Sciatic nerve (tissue), 2 donors: ENCODE data around the gene ZBTB47. TPM values are rescaled to one million over a fixed set of nuclear protein-coding genes. Genes with fewer than 3 reads are reported as not detected.

ENCODE experiments used
- ATAC-seq: fragments of 200-7000 bp; cut with Tn5 transposase; one replicate; pipeline ENCODE4 v1.9.1; 2020; ENCODE audit warnings: mild to moderate bottlenecking, moderate library complexity
- DNase-seq: peaks from one replicate; pipeline ENCODE4 v3.0.0-alpha.2; 2020; ENCODE audit warnings: low spot score
- intact Hi-C: fragments of 100-400 bp; cut with DNase I; formaldehyde crosslinking; loops from one replicate; pipeline ENCODE4 v1.14.2; 2022
- total RNA-seq: library from RNA; stranded (reverse); fragmentation: NEBNext Ultra II Directional; extraction: Animal tissue kit (Norgen Biotek cat#: 25700); gene quantifications from one replicate; pipeline ENCODE4 v1.2.1, GENCODE V29; 2021
- donor health status: DM: no; HTN: no; CAD: no.
- donor health status: DM: no; HTN: no; CAD: no.

Gene ZBTB47
- total RNA-seq = 48.9 TPM

- peak; percentile 9 for ATAC-seq
- DNase-seq = peak; percentile 82
- intact Hi-C loops = loop anchor here (5.0 to 10.0 kb wide), 2 partner anchors 59 to 94 kb away; partner anchors contain the start of gene SS18L2
Observed at GRCh38 chr3:42653560-42654330, at the start of gene ZBTB47. TSS of gene ZBTB47 (plus strand) at chr3:42653697. CDS start at chr3:42658356, 4,659 bp downstream.

DNA sequence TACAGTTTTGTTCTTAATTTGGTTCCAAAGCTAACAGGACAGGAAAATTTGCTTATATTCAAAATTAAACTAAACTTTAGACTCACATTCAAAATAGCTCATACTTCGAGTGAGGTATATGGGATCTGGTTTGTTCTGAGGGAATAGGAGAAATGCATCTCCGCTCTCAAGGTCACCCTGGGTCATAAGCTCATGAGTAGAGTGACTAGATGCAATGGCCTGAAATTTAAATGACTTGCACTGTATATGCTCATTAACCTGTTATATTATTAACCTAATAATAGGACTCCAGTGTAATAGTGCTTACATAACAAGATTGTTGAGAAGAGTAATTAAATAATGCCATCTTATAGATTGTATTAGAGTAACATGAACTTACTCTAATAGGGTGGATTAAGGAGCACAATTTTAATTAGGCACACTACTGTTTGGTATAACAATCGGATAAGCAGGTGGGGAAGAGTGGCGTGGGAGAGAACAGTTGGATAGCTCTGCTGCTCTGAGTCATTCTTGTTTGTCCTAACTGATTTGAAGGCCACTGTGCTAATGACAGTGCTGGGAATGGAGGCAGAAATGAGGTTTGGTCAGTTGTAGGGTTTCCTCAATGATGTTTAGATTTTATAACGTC is 47.8 kb upstream of the ZBTB47 start:
- ATAC-seq = no peak
- intact Hi-C loops = loop anchor here (10.0 kb wide), 1 partner anchor 139 kb away; no protein-coding TSS in a partner anchor
- DNase-seq = no peak

GRCh38 chr3:42608581-42608980 is 44.9 kb upstream of the ZBTB47 start:
- intact Hi-C loops = loop anchor here (10.0 kb wide), 1 partner anchor 136 kb away; no protein-coding TSS in a partner anchor
- ATAC-seq = peak; percentile 62
- no peak for DNase-seq

GRCh38 chr3:42610976-42611375 is 42.5 kb upstream of the ZBTB47 start:
- intact Hi-C loops = no loop called here
- ATAC-seq = peak; percentile 34

GRCh38 chr3:42612217-42612616 is 41.3 kb upstream of the ZBTB47 start:
- no peak for ATAC-seq
- intact Hi-C loops = no loop called here
- no peak for DNase-seq

More at GRCh38 chr3:42610976-42611375, 42.5 kb upstream of the ZBTB47 start:
- no peak for DNase-seq

- ATAC-seq (no peak), DNase-seq (no peak)
- intact Hi-C loops = no loop called here
Observed at GRCh38 chr3:42612928-42613327, 40.6 kb upstream of the ZBTB47 start.

- intact Hi-C loops = no loop called here
- ATAC-seq (no peak), DNase-seq (no peak)
Observed at GRCh38 chr3:42613462-42613861, 40.0 kb upstream of the ZBTB47 start.

- DNase-seq = no peak
- intact Hi-C loops = no loop called here
- no peak for ATAC-seq
Observed at GRCh38 chr3:42631620-42632019, 21.9 kb upstream of the ZBTB47 start.

DNA sequence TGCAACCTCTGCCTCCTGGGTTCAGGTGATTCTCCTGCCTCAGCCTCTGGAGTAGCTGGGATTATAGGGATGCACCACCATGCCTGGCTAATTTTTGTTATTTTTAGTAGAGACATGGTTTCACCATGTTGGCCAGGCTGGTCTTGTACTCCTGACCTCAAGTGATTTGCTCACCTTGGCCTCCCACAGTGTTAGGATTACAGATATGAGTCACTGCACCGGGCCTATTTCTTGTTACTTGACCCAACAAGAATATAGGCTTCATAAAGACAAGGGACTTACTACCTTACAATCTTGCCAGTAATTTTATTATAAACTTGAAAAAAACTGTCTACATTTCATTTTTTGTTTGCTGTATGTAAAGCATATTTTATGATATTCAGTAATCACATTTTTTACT is 21.4 kb upstream of the ZBTB47 start:
- intact Hi-C loops = no loop called here
- no peak for ATAC-seq
- DNase-seq = no peak

- ATAC-seq = no peak
- intact Hi-C loops = no loop called here
- no peak for DNase-seq
Observed at GRCh38 chr3:42633544-42633943, 20.0 kb upstream of the ZBTB47 start.

DNA sequence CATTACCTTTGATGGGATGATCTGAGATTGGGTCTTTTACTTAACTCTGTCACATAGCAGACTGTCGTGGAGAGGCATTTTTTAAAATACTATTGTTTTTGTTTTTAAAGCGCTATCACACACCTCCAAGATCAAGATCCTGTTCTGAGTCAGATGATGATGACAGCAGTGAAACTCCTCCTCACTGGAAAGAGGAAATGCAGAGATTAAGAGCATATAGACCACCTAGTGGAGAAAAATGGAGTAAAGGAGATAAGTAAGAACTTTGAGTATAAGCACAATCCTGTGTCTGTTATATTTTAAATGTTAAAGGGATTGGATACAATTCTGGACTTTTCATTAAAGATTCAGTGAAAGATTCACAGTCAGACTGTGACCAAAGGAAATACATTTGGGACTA is 18.4 kb upstream of the ZBTB47 start:
- DNase-seq = no peak
- ATAC-seq = no peak

GRCh38 chr3:42637001-42637400 is 16.5 kb upstream of the ZBTB47 start:
- intact Hi-C loops = no loop called here

More for the DNA sequence above, 18.4 kb upstream of the ZBTB47 start:
- intact Hi-C loops = no loop called here

DNA sequence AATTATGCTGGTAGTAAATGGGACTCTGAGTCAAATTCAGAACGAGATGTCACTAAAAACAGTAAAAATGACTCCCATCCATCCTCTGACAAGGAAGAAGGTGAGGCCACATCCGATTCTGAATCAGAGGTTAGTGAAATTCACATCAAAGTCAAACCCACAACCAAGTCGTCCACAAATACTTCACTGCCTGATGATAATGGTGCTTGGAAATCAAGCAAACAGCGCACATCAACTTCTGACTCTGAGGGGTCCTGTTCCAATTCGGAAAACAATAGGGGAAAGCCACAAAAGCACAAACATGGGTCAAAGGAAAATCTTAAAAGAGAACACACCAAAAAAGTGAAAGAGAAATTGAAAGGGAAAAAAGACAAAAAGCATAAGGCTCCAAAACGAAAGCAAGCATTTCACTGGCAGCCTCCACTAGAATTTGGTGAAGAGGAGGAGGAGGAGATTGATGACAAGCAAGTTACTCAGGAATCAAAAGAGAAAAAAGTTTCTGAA is 15.1 kb upstream of the ZBTB47 start:
- DNase-seq (no peak), ATAC-seq (no peak)
- intact Hi-C loops = no loop called here

More at GRCh38 chr3:42637001-42637400, 16.5 kb upstream of the ZBTB47 start:
- ATAC-seq = no peak
- DNase-seq = no peak

GRCh38 chr3:42639192-42639591 is 14.3 kb upstream of the ZBTB47 start:
- no peak for DNase-seq
- intact Hi-C loops = no loop called here
- no peak for ATAC-seq

DNA sequence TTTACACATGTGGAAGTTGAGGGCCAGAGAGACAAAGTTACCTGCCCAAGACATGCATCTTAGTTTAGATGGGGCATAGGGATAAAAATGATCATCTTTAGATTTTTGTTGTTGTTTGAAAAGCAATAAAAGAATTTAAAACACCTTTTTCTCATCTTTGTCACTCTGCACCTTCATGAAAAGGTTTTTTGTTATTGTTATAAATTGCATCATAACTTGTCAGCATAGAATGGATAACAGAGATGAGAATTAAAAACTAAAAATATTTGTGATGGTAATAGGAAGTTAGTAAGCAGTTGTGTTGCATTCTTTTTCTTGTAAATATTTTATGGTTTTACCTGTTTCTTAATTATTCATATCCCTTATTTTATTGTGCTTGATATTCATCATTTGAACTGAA is 13.4 kb upstream of the ZBTB47 start:
- intact Hi-C loops = no loop called here
- DNase-seq = no peak
- ATAC-seq = no peak

DNA sequence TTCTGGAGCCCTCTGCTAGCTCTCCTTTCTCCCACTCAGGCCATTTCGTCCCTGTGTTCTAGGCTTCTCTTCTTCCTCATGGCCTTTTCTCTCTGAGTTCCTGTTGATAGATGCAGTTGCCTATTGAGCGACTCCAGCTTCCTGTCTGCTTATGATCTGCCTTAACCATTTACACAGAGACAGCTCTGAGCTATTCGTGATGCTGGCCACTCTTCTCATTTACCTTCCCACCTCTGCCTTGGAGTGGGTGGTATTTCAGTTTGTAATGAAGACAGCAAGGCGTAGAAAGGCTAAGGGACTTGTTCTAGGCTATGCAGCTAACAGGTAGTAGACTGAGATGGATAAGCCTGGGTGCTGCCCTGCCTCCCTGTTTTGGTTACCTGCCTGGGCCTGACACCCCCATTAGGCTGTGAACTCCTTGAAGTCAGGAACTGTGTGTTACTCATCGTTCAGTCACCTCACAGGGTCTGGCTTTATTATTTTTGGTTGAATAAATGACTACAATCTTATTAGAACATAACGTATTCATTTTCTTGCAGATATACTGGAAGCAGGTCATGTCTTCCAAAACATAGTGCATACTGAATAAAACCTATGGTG is 12.6 kb upstream of the ZBTB47 start:
- ATAC-seq = no peak
- intact Hi-C loops = no loop called here
- DNase-seq = no peak

DNA sequence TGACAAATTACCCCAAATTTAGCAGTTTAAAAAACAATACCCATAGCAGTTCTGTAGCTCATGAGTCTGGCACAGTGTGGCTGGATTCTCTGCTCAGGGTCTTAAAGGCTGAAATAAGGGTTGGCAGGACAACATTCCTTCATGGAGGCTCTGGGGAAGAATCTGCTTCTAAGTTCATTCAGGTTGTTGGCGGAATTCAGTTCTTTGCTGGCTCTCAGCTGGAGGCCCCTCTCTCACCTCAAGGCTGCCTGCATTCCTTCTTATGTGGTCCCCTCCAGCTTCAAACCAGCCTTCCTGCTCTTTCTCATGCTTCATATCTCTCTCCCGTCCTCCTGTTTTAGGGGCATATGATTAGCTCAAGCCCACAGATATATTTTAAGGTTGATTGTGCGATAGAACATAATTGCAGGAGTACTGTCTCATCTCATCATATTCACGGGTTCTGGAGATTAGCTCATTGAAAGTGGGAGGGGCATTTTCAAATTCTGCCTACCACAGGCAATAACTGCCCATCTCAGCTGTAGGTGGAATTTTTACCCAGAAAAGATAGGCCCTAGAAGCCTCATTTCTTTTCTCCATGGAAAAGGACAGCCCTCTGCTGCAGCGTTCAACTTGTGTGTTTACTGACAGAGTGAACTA is 5.6 kb upstream of the ZBTB47 start:
- ATAC-seq (no peak), DNase-seq (no peak)
- intact Hi-C loops = no loop called here

DNA sequence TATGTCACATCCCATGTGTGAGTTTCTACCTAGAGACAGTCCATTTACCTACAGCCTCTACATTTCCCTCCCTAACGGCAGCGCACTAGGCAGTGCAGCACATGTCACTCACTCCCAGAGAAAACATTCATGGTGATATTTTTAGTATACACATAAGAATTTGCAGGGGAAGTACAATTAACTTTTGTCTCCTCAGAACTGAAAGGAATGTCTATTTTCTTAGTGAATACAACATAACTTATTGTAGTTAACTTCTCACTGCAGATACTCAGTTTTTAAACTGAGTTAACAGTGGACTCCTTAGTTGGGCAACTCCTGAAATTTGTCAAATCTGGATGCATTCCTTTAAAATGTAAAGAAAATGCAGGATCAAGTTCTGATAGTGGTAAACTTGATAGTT is 4.5 kb upstream of the ZBTB47 start:
- DNase-seq (no peak), ATAC-seq (no peak)
- intact Hi-C loops = no loop called here

GRCh38 chr3:42649783-42650182 is 3.7 kb upstream of the ZBTB47 start:
- intact Hi-C loops = loop anchor here (5.0 to 10.0 kb wide), 2 partner anchors 55 to 98 kb away; partner anchors contain the start of gene SS18L2
- DNase-seq (no peak), ATAC-seq (no peak)
